ENCODE data around the gene CHID1. TPM values are rescaled to one million over a fixed set of nuclear protein-coding genes. Genes with fewer than 3 reads are reported as not detected.

Gene CHID1
- total and polyA plus RNA-seq, 9 of the 15 experiments (the other 6 are each of a cell fraction or from before 2014, with no cell fraction given): 15.1 to 108 (median 39.8) TPM

DNA sequence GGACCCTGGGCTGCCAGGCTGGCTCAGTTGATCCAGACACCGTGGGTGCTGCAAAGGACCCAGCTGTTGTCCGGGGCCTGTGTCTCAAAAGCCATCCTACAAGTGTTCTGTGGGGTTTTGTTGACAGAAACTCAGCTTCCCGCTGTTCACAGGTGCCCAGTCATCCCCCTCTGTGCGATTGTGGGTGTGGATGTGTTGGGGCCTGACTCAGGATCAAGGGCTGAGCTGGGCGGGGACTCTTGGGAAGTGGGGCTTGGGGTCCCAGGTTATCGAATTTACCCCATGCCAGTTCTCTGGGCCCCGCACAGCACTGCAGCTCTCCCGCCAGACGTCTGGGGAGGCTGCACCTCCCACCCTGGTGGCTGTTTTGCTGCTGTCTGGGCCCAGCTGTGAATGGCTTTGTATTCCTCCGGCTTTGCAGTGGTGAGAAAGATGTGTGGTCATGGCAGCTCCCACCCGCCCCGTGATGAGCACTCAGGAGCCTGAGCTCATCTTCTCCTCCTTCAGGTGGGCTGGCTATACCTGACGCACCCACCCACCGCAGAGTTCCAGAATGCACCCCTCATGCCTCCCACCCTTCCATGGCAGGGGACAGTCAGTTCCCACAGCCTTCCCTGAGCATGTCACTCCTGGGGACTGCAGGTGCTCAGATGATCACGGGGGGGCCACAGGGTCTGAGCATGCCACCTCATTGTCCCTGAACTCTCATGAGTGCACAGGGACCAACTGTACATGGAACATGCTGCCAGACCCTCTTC, 11.5 kb upstream of the CHID1 start:
- ATAC-seq (peak; percentile 33), DNase-seq (ENCODE audit: extremely low read depth in 1 of 4, low spot score in 3 of 4) (peak; percentile 55 to 63 (median 59)), FAIRE-seq (peak; percentile 61)
- Histone ChIP-seq H3K4me2 (ENCODE audit: insufficient read depth, low read length) (peak overlapping the region; percentile 35; the same call in 1 of the 2 replicates), H3K27ac (ENCODE audit: extremely low read depth, low read depth, low read length) (no peak overlapping the region; the same call in 2 of the 3 replicates), H3K4me3 (no peak overlapping the region), H3K79me2 (ENCODE audit: control insufficient read depth, insufficient read depth, low read length) (peaks cover 13% of the 10 kb centered on the region), H3K4me1 (replicated peaks in 1 of 2; ENCODE audit: control insufficient read depth in 2 of 2, insufficient read depth in 2 of 2, low read length in 2 of 2) (peaks cover 19 to 51% of the 10 kb centered on the region in 2 experiments), H3K27me3 (ENCODE audit: control insufficient read depth in 2 of 2, insufficient read depth in 2 of 2, low read length in 2 of 2) (no peaks in the 10 kb centered on the region), H3K9me1 (ENCODE audit: control insufficient read depth, insufficient read depth, low read length) (peaks cover 4% of the 10 kb centered on the region), H2AFZ (ENCODE audit: low read depth, low read length) (peak overlapping the region; percentile 65), H3K9me3 (replicated peaks; ENCODE audit: control insufficient read depth, insufficient read depth, low read depth, low read length) (no peaks in the 10 kb centered on the region), H3K36me3 (ENCODE audit: control insufficient read depth, insufficient read depth, low read length) (peaks cover 3% of the 10 kb centered on the region; the same call in 1 of the 3 replicates), H3K9ac (ENCODE audit: insufficient read depth in 1 of 2, low read depth in 2 of 2, low read length in 2 of 2) (peak overlapping the region; percentile 23 to 31; a peak in 3 of 4 replicates), H4K20me1 (replicated peaks; ENCODE audit: control insufficient read depth, insufficient read depth, low read length) (no peaks in the 10 kb centered on the region; the same call in 1 of the 2 replicates)
- WGBS (ENCODE audit: insufficient coverage, low coverage, missing lambda C conversion rate): 35% methylated on average over 13 of the region's 15 CpGs
- BruUV-seq (replicated peaks): no TSS peak
- CTCF ChIA-PET (ENCODE audit: low intra/inter-chr PET ratio): no interaction called here
- POLR2A ChIA-PET: interaction anchor here (0.6 to 1.7 kb wide), 4 partner anchors 11 to 32 kb away, joined by 3 to 5 read pairs (median 4); no protein-coding TSS in a partner anchor
- intact Hi-C loops (cut with micrococcal nuclease): no loop called here
- in situ Hi-C loops (cut with MboI): no loop called here
- TF ChIP-seq XRCC5 (IDR thresholded peaks at IDR 0.05; ENCODE audit: low read depth, low read length) (no peak), HLTF (IDR thresholded peaks at IDR 0.05) (no peak), JUNB (CRISPR knock-in tag; conservative IDR thresholded peaks at IDR 0.05) (no peak), MAFK (IDR thresholded peaks at IDR 0.05; ENCODE audit: low read length) (0 out of 2 replicates have a peak, but pooled peaks have one; percentile 21), BRF1 (IDR thresholded peaks at IDR 0.05; ENCODE audit: borderline replicate concordance, extremely low read depth, insufficient read length) (no peak), MTF1 (CRISPR knock-in tag; IDR thresholded peaks at IDR 0.05; ENCODE audit: borderline replicate concordance) (no peak), ZNF318 (IDR thresholded peaks at IDR 0.05; ENCODE audit: borderline replicate concordance in 1 of 2, low read depth in 1 of 2) (no peak), SAFB2 (IDR thresholded peaks at IDR 0.05; ENCODE audit: borderline replicate concordance, low read depth, low read length, severe bottlenecking) (no peak), ZBTB7A (IDR thresholded peaks at IDR 0.05; ENCODE audit: borderline replicate concordance, control insufficient read depth, low read depth, low read length) (0 out of 2 replicates have a peak, but pooled peaks have one; percentile 37), ZNF766 (CRISPR knock-in tag; conservative IDR thresholded peaks at IDR 0.05) (no peak), MTA2 (IDR thresholded peaks at IDR 0.05; ENCODE audit: low read depth) (no peak), MAFG (tag; conservative IDR thresholded peaks at IDR 0.05) (0 out of 2 replicates have a peak, but pooled peaks have one; percentile 43), MEF2A (IDR thresholded peaks at IDR 0.05; ENCODE audit: control insufficient read depth, low read depth, low read length) (no peak), ELF4 (CRISPR knock-in tag; IDR thresholded peaks at IDR 0.05) (no peak)
